ENCODE data around the gene GPC6.

The GPC6 gene

DNA sequence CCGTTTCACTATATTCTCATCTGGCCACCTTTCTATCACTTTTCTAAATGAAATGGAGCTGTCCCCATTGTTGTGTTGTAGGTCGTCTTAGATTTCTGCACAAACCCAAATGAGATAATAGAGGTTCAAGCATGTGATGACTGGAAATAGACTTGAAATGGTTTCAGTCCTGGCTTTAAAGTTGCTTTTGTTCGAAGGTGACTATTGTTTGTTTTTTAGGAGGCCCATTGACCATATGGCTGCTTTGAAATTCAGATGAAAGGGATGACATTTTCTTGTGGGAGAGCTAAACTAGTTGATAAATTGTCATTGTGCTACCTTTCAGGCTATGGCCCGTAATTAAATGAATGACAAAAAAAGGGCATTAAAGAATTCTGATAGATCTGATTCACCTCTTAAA, 583.7 kb downstream of the GPC6 start:
- TF ChIP-seq CTCF (conservative IDR thresholded peaks at IDR 0.05; ENCODE audit: low read depth, low read length) = no peak
- no peak overlapping the region for H3K4me3 ChIP-seq (ENCODE audit: low read length)
- DNase-seq (ENCODE audit: low read depth) = no peak

DNA sequence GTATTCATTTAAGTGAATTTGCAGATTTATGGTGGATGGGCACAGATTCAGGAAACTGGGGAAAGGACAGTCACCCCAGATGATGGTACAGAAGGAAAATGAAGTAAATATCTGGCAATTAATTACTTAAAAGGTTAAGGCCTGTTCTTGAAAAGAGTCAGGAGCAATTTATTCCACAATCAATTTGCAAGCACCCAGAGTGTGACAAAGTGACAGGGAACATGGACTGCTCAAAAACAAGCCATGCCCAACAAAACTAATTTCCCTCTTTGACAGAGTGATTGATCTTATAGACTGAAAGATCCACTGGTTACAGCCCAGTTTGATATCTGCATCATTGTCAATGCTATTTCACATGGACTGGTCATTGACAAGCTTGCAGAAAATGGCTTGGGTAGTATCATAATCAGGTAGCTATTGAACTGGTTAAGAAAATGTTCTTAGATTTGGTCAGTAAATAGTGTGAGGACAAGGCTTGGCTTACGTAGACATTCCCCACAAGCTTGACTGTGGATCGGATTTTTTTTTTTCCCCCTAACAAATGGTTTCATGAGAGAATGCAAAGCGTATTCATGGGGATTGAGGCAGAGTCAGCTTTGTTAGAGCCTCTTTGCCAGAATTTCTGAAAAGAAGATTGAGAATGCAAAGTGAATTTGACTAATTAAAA, 584.6 kb downstream of the GPC6 start:
- no peak for TF ChIP-seq CTCF (conservative IDR thresholded peaks at IDR 0.05; ENCODE audit: low read depth, low read length)
- DNase-seq (ENCODE audit: low read depth) = no peak
- H3K4me3 ChIP-seq (ENCODE audit: low read length) = no peak overlapping the region

- no peak overlapping the region for H3K4me3 ChIP-seq (ENCODE audit: low read length)
- TF ChIP-seq CTCF (conservative IDR thresholded peaks at IDR 0.05; ENCODE audit: low read depth, low read length) = no peak
- DNase-seq (ENCODE audit: low read depth) = no peak
Observed at GRCh38 chr13:93811738-93812112, 585.1 kb downstream of the GPC6 start.

GRCh38 chr13:93814658-93815057, 588.1 kb downstream of the GPC6 start:
- no peak for DNase-seq (ENCODE audit: low read depth)
- no peak for TF ChIP-seq CTCF (conservative IDR thresholded peaks at IDR 0.05; ENCODE audit: low read depth, low read length)
- H3K4me3 ChIP-seq (ENCODE audit: low read length) = no peak overlapping the region

- DNase-seq (ENCODE audit: low read depth) = no peak
- no peak overlapping the region for H3K4me3 ChIP-seq (ENCODE audit: low read length)
- TF ChIP-seq CTCF (conservative IDR thresholded peaks at IDR 0.05; ENCODE audit: low read depth, low read length) = no peak
Observed at GRCh38 chr13:93818345-93818744, 591.7 kb downstream of the GPC6 start.

GRCh38 chr13:93819331-93819890, 592.8 kb downstream of the GPC6 start:
- no peak overlapping the region for H3K4me3 ChIP-seq (ENCODE audit: low read length)
- no peak for TF ChIP-seq CTCF (conservative IDR thresholded peaks at IDR 0.05; ENCODE audit: low read depth, low read length)
- DNase-seq (ENCODE audit: low read depth) = no peak

DNA sequence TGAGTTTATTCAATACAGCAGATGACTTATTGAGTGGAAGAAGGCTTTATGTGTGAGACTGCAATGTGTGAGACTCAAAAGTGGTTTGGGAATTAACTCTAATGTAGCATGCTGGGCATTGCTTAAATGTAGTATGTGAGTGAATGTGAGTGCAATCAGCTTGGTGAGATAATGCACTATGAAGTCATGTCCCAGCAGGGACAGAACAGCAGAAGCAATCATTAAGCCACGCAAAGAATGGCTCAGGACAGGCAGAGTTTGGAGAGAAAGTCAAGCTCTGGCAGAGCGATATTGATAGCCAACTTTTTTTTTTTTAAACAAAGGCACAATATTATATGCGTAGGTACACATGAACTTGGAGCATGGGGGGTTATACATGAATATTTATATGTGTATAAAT, 597.7 kb downstream of the GPC6 start:
- no peak for DNase-seq (ENCODE audit: low read depth)
- TF ChIP-seq CTCF (conservative IDR thresholded peaks at IDR 0.05; ENCODE audit: low read depth, low read length) = no peak
- no peak overlapping the region for H3K4me3 ChIP-seq (ENCODE audit: low read length)
